IPS-11a (cell line): ENCODE measurements around the gene CWF19L1.

ENCODE experiments used
- H3K4me3 ChIP-seq: one replicate; pipeline ENCODE4 v1.5.1; 2013; ENCODE audit warnings: low read depth, low read length, control low read depth

CWF19L1 gene

DNA sequence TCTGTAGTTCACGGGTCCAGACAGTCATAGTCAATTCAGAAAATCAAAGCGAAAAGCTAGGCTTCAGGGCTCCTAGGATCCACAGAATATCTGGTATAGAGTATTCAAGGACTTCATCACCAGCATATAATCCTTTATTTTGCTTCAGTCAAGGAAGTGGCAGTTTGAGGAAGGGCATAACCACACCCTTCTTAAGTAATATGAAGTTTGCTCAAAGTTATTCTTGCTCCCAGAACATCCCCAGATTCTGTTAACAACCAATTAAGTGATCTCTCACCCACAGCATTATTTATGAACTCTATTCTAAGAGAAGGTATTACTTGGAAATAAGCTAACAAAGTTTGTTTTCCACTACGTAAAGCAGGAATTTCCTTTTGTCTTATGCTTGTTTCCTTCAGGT is 13.2 kb downstream of the CWF19L1 start:
- H3K4me3 ChIP-seq: no peak overlapping the region

DNA sequence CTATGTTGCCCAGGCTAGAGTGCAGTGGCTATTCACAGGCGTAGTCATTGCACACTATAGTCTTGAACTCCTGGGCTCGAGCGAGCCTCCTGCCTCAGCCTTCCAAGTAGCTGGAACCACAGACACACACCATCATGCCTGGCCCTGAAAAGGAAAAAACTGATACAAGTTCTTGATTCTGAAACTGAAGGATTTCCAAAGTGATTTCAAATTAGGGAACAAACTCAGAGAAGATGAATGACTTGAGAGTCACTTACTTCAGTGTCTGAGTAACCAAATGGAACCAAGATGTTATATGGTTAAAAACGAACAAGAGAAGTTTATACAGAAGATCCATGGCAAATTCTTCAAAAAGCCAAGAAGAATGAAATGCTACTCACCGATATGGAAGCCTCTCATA is 14.4 kb downstream of the CWF19L1 start:
- no peak overlapping the region for H3K4me3 ChIP-seq

DNA sequence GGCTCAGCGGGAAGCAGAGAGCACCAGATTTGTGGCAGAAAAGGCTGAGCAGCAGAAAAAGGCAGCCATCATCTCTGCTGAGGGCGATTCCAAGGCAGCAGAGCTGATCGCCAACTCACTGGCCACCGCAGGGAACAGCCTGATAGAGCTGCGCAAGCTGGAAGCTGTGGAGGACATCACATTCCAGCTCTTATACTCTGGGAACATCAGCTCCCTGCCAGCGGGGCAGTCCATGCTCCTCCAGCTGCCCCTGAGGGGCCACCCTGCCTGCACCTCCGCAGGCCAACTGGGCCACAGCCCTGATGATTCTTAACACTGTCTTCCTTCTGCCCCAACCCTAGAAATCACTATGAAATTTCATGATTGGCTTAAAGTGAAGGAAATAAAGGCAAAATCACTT is 18.6 kb downstream of the CWF19L1 start:
- no peak overlapping the region for H3K4me3 ChIP-seq

DNA sequence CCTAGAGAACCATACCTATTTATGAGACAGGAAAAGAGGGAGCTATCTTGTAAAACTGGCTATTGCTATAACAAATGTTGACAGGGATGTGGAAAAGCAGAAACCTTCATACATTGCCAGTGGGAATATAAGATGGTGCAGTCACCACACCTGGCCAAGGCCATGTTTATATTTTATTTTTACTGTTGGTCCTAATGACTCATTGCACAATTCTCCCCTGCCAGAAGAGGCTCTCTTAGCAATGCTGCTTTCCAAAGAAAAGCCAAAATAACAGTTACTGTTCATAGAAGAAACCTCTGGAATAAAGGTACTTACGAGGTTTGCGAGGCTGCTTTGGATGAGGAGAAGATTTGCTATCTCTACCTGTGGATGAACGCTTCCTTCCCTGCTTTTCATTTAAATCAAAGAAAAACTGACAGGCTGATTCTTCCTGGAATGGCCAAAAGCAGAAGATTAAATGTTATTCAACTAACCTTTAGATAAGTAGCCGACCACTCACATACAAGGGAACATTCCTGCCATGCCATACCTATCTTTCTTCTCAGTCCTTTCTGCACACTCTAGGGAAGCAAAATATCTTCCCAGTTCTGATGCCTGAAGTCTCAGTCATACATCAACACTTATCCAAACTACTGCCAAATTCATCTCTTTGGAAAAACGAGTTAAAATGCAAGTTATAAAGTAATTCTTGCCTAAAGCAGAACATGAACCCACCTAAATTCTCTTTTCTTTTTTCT is 21.8 kb downstream of the CWF19L1 start:
- no peak overlapping the region for H3K4me3 ChIP-seq

DNA sequence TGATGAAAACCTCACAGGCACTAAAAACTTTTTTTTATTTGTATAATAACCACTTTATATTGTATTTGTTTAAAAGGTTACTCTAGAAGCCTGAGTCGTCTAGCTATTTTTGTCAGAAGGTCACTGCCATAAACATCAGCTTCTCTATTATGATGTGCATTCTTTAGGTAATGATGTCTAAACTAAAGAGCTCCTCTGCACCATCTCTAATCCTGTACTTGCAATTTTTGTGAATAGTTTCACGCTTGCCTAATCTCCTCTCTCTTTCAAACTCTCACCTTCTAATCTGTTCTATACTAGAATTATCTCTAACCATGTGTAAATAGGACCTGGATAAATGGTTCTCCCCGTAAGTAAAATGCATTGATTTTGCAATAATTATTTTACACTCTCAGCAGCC is 27.6 kb downstream of the CWF19L1 start:
- H3K4me3 ChIP-seq: no peak overlapping the region

DNA sequence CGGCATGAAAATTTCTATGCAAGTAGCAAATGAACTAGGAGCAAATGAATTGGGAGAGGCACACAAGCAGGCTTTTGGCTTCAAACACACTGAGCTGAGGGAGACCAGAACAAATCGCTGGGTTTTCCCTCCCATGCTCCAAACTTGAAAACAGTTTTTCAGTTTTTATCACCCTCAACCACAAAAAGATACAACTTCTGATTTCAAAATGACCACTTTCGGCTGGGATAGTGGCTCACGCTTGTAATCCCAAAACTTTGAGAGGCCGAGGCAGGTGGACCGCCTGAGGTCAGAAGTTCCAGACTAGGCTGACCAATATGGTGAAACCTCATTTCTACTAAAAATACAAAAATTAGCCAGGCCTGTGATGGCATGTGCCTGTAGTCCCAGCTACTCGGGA is 29.0 kb downstream of the CWF19L1 start:
- no peak overlapping the region for H3K4me3 ChIP-seq

DNA sequence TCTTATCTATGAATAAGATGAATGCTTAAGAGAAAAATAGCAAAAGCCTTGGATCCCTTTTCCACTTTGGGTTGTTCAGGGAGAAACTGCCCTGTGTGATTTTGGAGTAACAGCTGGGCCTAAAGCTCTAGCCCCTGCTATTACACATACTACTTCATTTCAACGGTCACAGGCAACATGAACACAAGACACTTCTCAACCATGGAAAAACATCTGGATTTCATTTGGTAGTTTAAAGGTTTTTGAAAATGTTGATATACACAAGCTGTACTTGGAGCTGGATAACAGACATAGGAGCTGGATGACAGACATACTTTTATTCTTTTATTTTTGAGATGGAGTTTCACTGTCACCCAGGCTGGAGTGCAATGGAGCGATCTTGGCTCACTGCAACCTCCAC is 35.3 kb downstream of the CWF19L1 start:
- H3K4me3 ChIP-seq: no peak overlapping the region

GRCh38 chr10:100229819-100230422 is 37.5 kb downstream of the CWF19L1 start:
- H3K4me3 ChIP-seq: peak overlapping the region; percentile 99

DNA sequence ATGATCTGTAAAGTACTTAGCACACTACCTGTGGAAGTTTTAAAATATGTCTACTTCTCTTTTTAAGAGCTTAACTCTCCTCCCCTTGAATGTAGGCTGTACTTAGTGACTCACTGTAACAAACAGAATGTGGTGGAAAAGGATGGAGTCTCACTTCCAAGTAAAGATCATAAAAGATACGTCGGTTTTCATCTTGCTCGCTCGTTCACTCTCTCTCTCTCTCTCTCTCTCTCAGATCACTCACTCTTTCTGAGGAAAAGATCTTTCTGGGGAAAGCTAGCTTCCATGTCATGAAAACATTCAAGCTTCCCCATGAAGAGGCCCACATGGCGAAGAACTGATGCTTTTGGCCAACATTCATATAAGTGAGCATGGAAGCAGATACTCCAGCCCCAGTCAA is 43.6 kb downstream of the CWF19L1 start:
- H3K4me3 ChIP-seq: no peak overlapping the region

DNA sequence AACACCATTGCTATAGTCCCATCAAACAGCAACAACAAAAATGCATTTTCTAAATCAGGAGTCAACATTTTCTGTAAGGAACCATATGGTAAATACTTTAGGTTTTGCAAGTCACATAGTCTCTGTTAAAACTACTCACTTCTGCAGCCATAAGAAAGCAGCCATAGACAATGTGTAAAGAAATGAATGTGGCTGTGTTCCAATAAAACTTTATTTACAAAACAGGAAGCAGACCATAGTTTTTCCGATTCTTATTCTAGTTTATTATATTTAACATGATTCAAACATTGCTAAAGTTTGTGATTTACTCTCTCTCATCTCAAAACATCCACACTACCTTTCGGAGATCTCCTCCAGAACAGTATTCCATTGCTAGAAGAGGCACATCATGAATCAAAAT is 44.9 kb downstream of the CWF19L1 start:
- no peak overlapping the region for H3K4me3 ChIP-seq

DNA sequence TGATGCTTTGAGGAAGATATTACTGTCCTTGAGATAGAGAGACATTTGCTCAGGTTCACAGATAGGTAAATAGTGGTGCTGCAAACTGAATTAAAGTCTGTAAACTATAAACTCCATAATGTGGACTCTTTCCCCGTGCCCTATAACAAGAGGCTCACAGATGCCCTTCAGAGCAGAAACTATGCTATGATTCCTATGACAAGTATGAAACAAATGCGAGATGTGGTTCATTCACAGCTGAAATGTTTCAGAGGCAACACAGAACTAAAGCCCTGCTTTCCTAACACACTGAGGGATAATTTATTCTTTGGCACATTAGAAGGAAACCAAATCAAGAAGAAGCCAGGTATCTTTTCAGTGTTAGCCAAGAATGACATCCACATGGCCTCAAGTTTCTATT is 51.4 kb downstream of the CWF19L1 start:
- no peak overlapping the region for H3K4me3 ChIP-seq

GRCh38 chr10:100209303-100209702 is 58.1 kb downstream of the CWF19L1 start:
- H3K4me3 ChIP-seq: no peak overlapping the region

DNA sequence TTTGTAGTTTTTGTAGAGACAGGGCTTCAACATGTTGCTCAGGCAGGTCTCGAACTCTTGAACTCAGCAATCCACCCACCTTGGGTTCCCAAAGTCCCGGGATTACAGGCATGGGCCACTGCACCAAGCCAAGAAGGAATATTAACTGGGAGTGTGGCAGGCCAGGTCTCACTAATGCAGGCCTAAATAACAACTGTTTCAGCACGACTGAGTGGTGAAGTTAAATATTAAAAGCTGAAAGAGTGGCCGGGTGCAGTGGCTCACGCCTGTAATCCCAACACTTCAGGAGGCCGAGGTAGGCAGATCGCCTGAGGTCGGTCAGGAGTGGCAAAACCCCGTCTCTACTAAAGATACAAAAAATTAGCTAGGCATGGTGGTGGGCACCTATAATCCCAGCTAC is 59.2 kb downstream of the CWF19L1 start:
- no peak overlapping the region for H3K4me3 ChIP-seq

DNA sequence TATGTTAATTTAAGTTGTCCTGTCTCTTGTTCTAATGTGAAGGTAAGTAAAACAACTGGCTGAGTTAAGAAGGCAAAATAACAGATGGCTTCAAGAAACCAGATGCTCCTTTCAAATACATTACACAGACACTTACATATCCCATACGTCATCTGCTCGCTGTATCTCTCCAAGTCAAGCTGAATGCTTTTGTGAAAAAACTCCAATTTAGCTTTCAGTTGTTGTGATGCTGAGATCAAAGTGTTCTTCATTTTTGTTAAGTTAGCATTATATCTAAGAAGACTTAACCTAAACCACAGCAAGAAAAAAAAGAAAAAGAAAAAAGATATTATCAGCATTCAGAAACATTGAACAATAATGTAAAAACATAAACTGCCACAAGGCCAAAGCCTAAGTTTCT is 63.1 kb downstream of the CWF19L1 start:
- no peak overlapping the region for H3K4me3 ChIP-seq

DNA sequence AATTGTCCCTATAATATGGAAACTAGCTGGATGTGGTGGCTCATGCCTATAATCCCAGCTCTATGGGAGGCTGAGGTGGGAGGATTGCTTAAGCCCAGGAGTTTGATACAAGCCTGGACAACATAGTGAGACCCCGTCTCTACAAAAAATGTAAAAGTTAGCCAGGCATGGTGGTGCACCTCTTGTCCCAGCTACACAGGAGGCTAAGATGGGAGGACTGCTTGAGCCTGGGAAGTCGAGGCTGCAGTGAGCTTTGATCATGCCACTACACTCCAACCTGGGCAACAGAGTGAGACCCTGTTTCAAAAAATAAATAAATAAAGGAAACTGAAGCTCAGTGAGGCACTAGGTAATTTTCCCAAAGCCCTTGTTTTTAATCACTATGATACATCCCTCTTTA is 65.9 kb downstream of the CWF19L1 start:
- H3K4me3 ChIP-seq: no peak overlapping the region

DNA sequence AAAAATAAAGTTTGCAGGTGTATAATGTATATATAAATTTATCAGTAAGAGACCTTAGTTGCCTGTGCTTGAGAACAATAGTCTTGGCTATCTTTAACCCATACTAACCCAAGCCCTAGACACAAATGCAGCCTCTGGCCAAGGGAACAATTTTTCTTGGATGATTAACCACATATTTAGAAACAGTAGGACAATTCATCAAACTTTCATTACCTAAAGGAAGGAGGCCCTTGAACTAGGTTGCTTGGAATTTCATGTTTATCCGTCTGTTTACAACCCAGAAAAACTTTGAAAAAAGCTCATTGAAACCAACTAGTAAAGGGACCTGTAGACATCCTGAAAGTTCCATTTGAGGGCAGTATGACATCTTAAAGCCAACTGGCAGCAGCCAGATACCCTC is 72.7 kb downstream of the CWF19L1 start:
- H3K4me3 ChIP-seq: no peak overlapping the region

DNA sequence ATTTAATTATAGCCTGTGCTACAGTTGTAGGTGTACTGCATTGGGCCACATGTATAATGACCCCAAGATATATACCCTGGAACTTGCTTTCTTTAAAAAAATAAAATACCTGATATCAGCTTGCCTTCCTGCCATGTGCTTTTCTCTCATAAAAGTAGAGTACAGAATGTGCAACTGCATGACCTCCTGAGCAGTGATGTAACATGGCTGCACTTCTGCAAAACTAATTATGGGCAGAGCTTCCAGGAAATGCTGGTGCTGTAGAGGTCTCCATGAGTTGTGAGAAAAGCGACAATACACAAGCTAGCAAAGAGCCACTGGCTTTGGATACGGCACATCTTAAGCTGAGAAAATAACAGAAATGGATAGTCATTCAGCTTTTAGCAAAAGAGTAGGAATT is 75.1 kb downstream of the CWF19L1 start:
- H3K4me3 ChIP-seq: no peak overlapping the region

DNA sequence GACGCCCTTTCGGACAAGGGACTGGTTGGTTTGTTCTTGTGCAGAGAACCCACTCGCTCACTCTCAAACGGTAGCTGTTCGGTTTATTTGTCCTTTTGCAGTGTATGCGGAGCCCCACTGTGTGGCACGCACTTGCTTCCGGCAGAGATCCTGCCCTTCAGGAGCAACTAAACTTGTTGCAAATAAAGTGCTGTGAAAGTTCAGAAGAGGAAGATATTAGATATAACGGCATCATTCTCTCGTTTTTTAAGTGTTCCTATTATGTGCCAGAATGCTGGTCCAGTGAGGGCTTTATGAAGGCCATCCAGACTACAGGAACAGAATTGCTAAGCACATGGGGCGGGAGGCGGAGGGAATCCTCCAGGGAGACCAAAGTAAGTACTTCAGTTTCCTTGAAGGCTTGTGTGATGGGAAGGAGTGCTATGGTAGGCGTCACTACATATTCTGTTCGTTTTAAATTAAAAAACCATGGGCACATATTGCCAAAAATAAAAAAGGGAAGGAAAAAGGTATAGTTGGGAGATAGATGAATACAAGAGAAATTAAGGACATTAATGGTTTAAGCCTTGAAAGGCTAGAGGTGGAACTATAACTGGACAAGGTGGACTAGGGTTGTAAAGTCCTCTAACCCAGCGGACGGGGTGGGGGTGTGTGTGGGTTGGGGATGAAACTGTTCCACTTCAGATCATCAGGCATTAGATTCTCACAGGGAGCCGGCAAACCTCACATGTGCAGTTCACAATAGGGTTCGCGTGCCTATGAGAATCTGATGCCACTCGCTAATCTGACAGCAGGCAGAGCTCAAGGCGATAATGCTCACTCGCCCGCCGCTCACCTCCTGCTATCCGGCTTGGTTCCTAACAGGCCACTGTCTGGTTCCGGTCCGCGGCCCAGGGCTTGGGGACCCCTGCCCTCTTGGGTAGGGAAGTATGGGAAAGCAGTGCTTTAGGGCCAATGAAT is 80.9 kb downstream of the CWF19L1 start:
- peak overlapping the region; percentile 91 for H3K4me3 ChIP-seq

- H3K4me3 ChIP-seq: peak within 1 kb of the TSS; percentile 91
Measured at GRCh38 chr10:100185364-100186252, 81.8 kb downstream of the CWF19L1 start, which contains the start of gene ERLIN1. Gene ERLIN1, minus strand, starts transcription at chr10:100186029. Its CDS starts 403 bp downstream, at chr10:100185626.

GRCh38 chr10:100184840-100185239 is 82.6 kb downstream of the CWF19L1 start:
- peak overlapping the region; percentile 91 for H3K4me3 ChIP-seq

- no peak overlapping the region for H3K4me3 ChIP-seq
Measured at GRCh38 chr10:100184426-100184825, 83.0 kb downstream of the CWF19L1 start.
